B cell (primary cell): Measurements from ENCODE around the gene ATP8A2. TPM values are rescaled to one million over a fixed set of nuclear protein-coding genes. Genes with fewer than 3 reads are reported as not detected.
"Not testable (repeated sequence)": the region's sequence is repeated elsewhere in the genome, so short reads cannot be mapped to it uniquely, and the experiment has no call there.

Source experiments
- ATAC-seq: fragments of 200-7000 bp; cut with Tn5 transposase; one replicate; pipeline ENCODE4 v1.10.0; 2021; ENCODE audit warnings: low read depth, mild to moderate bottlenecking, moderate number of reproducible peaks, moderate library complexity
- CTCF ChIA-PET: fragments of 350-600 bp; sonication (Branson Sonifier 250); formaldehyde crosslinking; loops from one replicate; lab custom pipeline; 2021; ENCODE audit warnings: antibody characterized with exemption, inconsistent platforms; lab: Charles Lee
- POLR2A ChIA-PET: fragments of 350-600 bp; sonication (Branson Sonifier 250); formaldehyde crosslinking; loops from one replicate; lab custom pipeline; 2021; ENCODE audit warnings: antibody characterized with exemption; lab: Charles Lee
- DNase-seq: peaks from one replicate; pipeline ENCODE4 v3.0.0; 2013
- H2AFZ ChIP-seq: 2 replicates; pipeline ENCODE4 v1.6.1; 2012; ENCODE audit warnings: mild to moderate bottlenecking, low read depth, low read length; ENCODE audit not compliant: insufficient read depth, poor library complexity, severe bottlenecking
- H3K27ac ChIP-seq, 2 donors: 1 replicate in 1 of 2; 2 replicates in 1 of 2; pipeline ENCODE4 v1.5.1; 2012 to 2013; ENCODE audit warnings: low read length in 2 of 2, mild to moderate bottlenecking in 2 of 2, moderate library complexity in 1 of 2
- H3K27me3 ChIP-seq, 4 experiments: fragments of 200-600 bp in 1 of 4; sonication (generic) in 1 of 4; replicated peaks in 1 of 4; 1 replicate in 2 of 4; 2 replicates in 2 of 4; pipeline versions ENCODE4 v1.6.1 to v1.7.0; 2013 to 2016; ENCODE audit warnings: low read length in 3 of 4, mild to moderate bottlenecking in 2 of 4, mixed read lengths in 1 of 4, moderate library complexity in 1 of 4; ENCODE audit not compliant: insufficient read depth in 4 of 4, control insufficient read depth in 3 of 4; ENCODE audit errors: control extremely low read depth in 1 of 4
- H3K36me3 ChIP-seq, 2 experiments: replicated peaks in 1 of 2; 1 replicate in 1 of 2; 2 replicates in 1 of 2; pipeline versions ENCODE4 v1.6.1 to v1.7.1; 2013; ENCODE audit warnings: low read length in 1 of 2; ENCODE audit not compliant: insufficient read depth in 2 of 2, control insufficient read depth in 1 of 2; ENCODE audit errors: control extremely low read depth in 1 of 2, extremely low read depth in 1 of 2
- H3K4me1 ChIP-seq, 2 donors: fragments of 200-600 bp in 1 of 2; sonication (generic) in 1 of 2; 1 replicate in 1 of 2; 2 replicates in 1 of 2; pipeline versions ENCODE4 v1.5.1 to v1.6.1; 2013 to 2017; ENCODE audit warnings: low read length in 2 of 2; ENCODE audit not compliant: control insufficient read depth in 2 of 2, insufficient read depth in 2 of 2
- H3K4me2 ChIP-seq: replicated peaks from 2 replicates; pipeline ENCODE3; 2012; ENCODE audit warnings: mild to moderate bottlenecking, low read depth, low read length; ENCODE audit not compliant: poor library complexity, severe bottlenecking
- H3K4me3 ChIP-seq, 5 experiments: fragments of 200-600 bp in 1 of 5; sonication (generic) in 1 of 5; 1 replicate in 3 of 5; 2 replicates in 2 of 5; pipeline versions ENCODE4 v1.5.1 to v1.7.0; 2011 to 2016; ENCODE audit warnings: low read length in 4 of 5, mild to moderate bottlenecking in 4 of 5, low read depth in 2 of 5, control low read depth in 1 of 5, moderate library complexity in 1 of 5; ENCODE audit not compliant: insufficient read depth in 1 of 5; ENCODE audit errors: control extremely low read depth in 1 of 5, extremely low read depth in 1 of 5
- H3K79me2 ChIP-seq: fragments of 200-600 bp; sonication (generic); one replicate; pipeline ENCODE4 v1.6.0; 2016; ENCODE audit warnings: low read length; ENCODE audit not compliant: control insufficient read depth, insufficient read depth
- H3K9ac ChIP-seq: fragments of 200-600 bp; sonication (generic); 2 replicates; pipeline ENCODE4 v1.6.1; 2017; ENCODE audit warnings: mild to moderate bottlenecking, low read length, moderate library complexity
- H3K9me3 ChIP-seq, 3 donors: one replicate each; pipeline versions ENCODE4 v1.6.1 to v1.7.1; 2013; ENCODE audit warnings: low read length in 2 of 3; ENCODE audit not compliant: control insufficient read depth in 2 of 3, insufficient read depth in 1 of 3; ENCODE audit errors: control extremely low read depth in 1 of 3
- H4K20me1 ChIP-seq: 2 replicates; pipeline ENCODE4 v1.6.0; 2012; ENCODE audit warnings: mild to moderate bottlenecking, low read length; ENCODE audit not compliant: insufficient read depth, control insufficient read depth, poor library complexity, severe bottlenecking
- H3K27ac Mint-ChIP-seq: one replicate; pipeline ENCODE4 v1.8.0; 2021; ENCODE audit warnings: mixed read lengths
- H3K27me3 Mint-ChIP-seq: one replicate; pipeline ENCODE4 v1.8.0; 2021; ENCODE audit warnings: mixed read lengths
- H3K4me1 Mint-ChIP-seq: one replicate; pipeline ENCODE4 v1.8.0; 2021; ENCODE audit warnings: mixed read lengths
- H3K4me3 Mint-ChIP-seq: one replicate; pipeline ENCODE4 v1.8.0; 2021; ENCODE audit warnings: mixed read lengths
- H3K9me3 Mint-ChIP-seq: one replicate; pipeline ENCODE4 v1.8.0; 2022; ENCODE audit warnings: mixed read lengths; ENCODE audit not compliant: insufficient read depth
- EZH2 ChIP-seq: IDR thresholded peaks from 2 replicates; pipeline ENCODE4 v1.6.1; 2012; ENCODE audit warnings: borderline replicate concordance, low read depth, mild to moderate bottlenecking, moderate library complexity, low read length; ENCODE audit not compliant: insufficient read depth, poor library complexity, severe bottlenecking
- WGBS: methylation state at CpG from one replicate; pipeline ENCODE4 v1.1.5; 2013; ENCODE audit warnings: missing lambda C conversion rate; ENCODE audit not compliant: insufficient coverage; 5-methylcytosine and 5-hydroxymethylcytosine counted together
- intact Hi-C: fragments of 100-400 bp; cut with micrococcal nuclease; formaldehyde crosslinking; loops from one replicate; pipeline ENCODE4 v1.10.0; 2022
- polyA plus RNA-seq: library from polyadenylated mRNA; depleted of rRNA; stranded (reverse); fragments of >200 nt; gene quantifications from 2 replicates; pipeline ENCODE4 v1.2.3, GENCODE V29; 2012
- total RNA-seq, 2 donors: library from RNA; stranded (reverse); fragments of 120-200 nt in 1 of 2; gene quantifications; 1 replicate in 1 of 2; 2 replicates in 1 of 2; pipeline versions ENCODE4 v1.2.3 to v1.2.4, GENCODE V29; 2013 to 2022
- TF ChIP-seq, protein P1 (sequence below): fragments of 200-600 bp; IDR thresholded peaks from one replicate; pipeline ENCODE4 v1.8.0; 2022; ENCODE audit warnings: antibody characterized with exemption, mild to moderate bottlenecking

ATP8A2 gene
- total and polyA plus RNA-seq, 2 donors (not counting 1 experiment from before 2014, with no cell fraction given): not detected

DNA sequence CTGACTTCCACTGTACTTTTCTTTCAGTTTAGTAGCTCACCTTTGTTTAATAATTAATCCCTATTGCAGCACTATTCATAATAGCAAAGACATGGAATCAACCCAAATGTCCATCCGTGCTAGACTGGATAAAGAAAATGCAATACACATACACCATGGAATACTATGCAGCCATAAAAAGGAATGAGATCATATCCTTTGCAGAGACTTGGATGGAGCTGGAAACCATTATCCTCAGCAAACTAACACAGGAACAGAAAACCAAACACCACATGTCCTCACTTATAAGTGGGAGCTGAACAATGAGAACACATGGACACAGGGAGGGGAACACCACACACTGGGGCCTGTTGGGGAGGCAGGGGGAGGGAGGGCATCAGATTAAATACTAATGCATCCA, 402.3 kb downstream of the ATP8A2 start:
- peaks cover 11% of the 10 kb centered on the region for H3K4me1 Mint-ChIP-seq
- H3K9me3 ChIP-seq, H3K27ac ChIP-seq, ATAC-seq, POLR2A ChIA-PET, H3K9me3 Mint-ChIP-seq, H4K20me1 ChIP-seq, H3K27me3 ChIP-seq, H3K4me3 ChIP-seq, H3K4me1 ChIP-seq, DNase-seq, H3K4me3 Mint-ChIP-seq, intact Hi-C loops, H2AFZ ChIP-seq, H3K36me3 ChIP-seq, CTCF ChIA-PET, H3K27ac Mint-ChIP-seq, H3K9ac ChIP-seq, H3K4me2 ChIP-seq, H3K27me3 Mint-ChIP-seq, H3K79me2 ChIP-seq: not testable (repeated sequence)
- no CpG with 5 or more reads among the region's 1 CpG for WGBS

DNA sequence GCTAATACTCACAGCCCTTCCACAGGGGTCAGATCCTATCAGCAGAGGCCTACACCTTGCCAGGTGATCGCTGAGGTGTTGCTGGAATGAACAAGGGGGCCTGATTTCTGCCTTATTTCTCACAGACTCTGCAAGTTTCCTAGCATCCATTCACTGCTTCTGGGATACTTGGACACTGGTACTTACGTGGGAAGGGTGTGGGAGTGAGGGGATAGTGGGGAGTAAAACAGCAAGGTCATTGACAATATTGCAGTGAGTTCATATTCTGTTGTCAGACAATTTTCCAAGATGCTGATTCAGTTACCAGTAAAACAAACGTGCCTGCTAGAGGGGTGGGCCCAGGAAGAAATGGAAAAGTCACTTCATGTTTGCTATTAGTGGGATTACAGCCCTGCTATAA, 403.5 kb downstream of the ATP8A2 start:
- H3K27me3 Mint-ChIP-seq: peaks cover 6% of the 10 kb centered on the region
- H3K4me2 ChIP-seq: no peak overlapping the region
- CTCF ChIA-PET: no interaction called here
- no peak overlapping the region for H3K27ac ChIP-seq
- ATAC-seq: no peak
- no peaks in the 10 kb centered on the region for H3K36me3 ChIP-seq
- H3K27ac Mint-ChIP-seq: no peak overlapping the region
- no peak overlapping the region for H3K4me3 Mint-ChIP-seq
- TF ChIP-seq EZH2: no peak
- TF ChIP-seq, protein P1, sequence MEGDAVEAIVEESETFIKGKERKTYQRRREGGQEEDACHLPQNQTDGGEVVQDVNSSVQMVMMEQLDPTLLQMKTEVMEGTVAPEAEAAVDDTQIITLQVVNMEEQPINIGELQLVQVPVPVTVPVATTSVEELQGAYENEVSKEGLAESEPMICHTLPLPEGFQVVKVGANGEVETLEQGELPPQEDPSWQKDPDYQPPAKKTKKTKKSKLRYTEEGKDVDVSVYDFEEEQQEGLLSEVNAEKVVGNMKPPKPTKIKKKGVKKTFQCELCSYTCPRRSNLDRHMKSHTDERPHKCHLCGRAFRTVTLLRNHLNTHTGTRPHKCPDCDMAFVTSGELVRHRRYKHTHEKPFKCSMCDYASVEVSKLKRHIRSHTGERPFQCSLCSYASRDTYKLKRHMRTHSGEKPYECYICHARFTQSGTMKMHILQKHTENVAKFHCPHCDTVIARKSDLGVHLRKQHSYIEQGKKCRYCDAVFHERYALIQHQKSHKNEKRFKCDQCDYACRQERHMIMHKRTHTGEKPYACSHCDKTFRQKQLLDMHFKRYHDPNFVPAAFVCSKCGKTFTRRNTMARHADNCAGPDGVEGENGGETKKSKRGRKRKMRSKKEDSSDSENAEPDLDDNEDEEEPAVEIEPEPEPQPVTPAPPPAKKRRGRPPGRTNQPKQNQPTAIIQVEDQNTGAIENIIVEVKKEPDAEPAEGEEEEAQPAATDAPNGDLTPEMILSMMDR: no peak
- no peaks in the 10 kb centered on the region for H3K4me1 ChIP-seq
- no peak overlapping the region for H3K4me3 ChIP-seq
- H3K79me2 ChIP-seq: no peaks in the 10 kb centered on the region
- no peaks in the 10 kb centered on the region for H3K9me3 ChIP-seq
- H3K9ac ChIP-seq: no peak overlapping the region
- POLR2A ChIA-PET: no interaction called here
- intact Hi-C loops: no loop called here
- H3K4me1 Mint-ChIP-seq: peaks cover 11% of the 10 kb centered on the region
- 46% methylated on average over 2 of the region's 3 CpGs for WGBS
- H3K9me3 Mint-ChIP-seq: no peaks in the 10 kb centered on the region
- H3K27me3 ChIP-seq: no peaks in the 10 kb centered on the region
- H4K20me1 ChIP-seq: no peaks in the 10 kb centered on the region
- no peak for DNase-seq
- no peak overlapping the region for H2AFZ ChIP-seq
